Endodermal cell (in vitro differentiated cells): ENCODE measurements around the gene RREB1. TPM values are rescaled to one million over a fixed set of nuclear protein-coding genes. Genes with fewer than 3 reads are reported as not detected.
A peak's percentile ranks its signal among the peaks of the same experiment; 100 is the strongest.

Experiments
- DNase-seq: peaks from one replicate; pipeline ENCODE4 v3.0.0-alpha.2; 2017
- H3K27ac ChIP-seq: 2 replicates; pipeline ENCODE4 v1.5.1; 2013; ENCODE audit warnings: mild to moderate bottlenecking, low read depth, low read length, moderate library complexity
- H3K27me3 ChIP-seq: 2 replicates; pipeline ENCODE4 v1.6.1; 2013; ENCODE audit warnings: mild to moderate bottlenecking, low read length, moderate library complexity; ENCODE audit not compliant: insufficient read depth, control insufficient read depth, poor library complexity, severe bottlenecking
- H3K36me3 ChIP-seq: 2 replicates; pipeline ENCODE4 v1.7.0; 2013; ENCODE audit warnings: mild to moderate bottlenecking, low read length, moderate library complexity; ENCODE audit not compliant: control insufficient read depth, insufficient read depth
- H3K4me1 ChIP-seq: one replicate; pipeline ENCODE4 v1.7.0; 2013; ENCODE audit warnings: low read length; ENCODE audit not compliant: control insufficient read depth, insufficient read depth
- H3K4me3 ChIP-seq: 2 replicates; pipeline ENCODE4 v1.5.1; 2013; ENCODE audit warnings: mild to moderate bottlenecking, low read length, moderate library complexity
- H3K9ac ChIP-seq: 2 replicates; pipeline ENCODE4 v1.6.1; 2013; ENCODE audit warnings: mild to moderate bottlenecking, low read length, moderate library complexity; ENCODE audit not compliant: poor library complexity, severe bottlenecking; ENCODE audit errors: extremely low read depth
- H3K9me3 ChIP-seq: 2 replicates; pipeline ENCODE4 v1.6.1; 2013; ENCODE audit warnings: mild to moderate bottlenecking, low read length, moderate library complexity; ENCODE audit not compliant: control insufficient read depth
- H3K27ac Mint-ChIP-seq: 2 replicates; pipeline ENCODE4 v1.8.0; 2020; ENCODE audit warnings: mixed read lengths
- H3K27me3 Mint-ChIP-seq: 2 replicates; pipeline ENCODE4 v1.8.0; 2021; ENCODE audit warnings: mild to moderate bottlenecking, mixed read lengths; ENCODE audit not compliant: insufficient read depth
- H3K36me3 Mint-ChIP-seq: 2 replicates; pipeline ENCODE4 v1.8.0; 2020; ENCODE audit warnings: low read depth, mixed read lengths
- H3K4me1 Mint-ChIP-seq: 2 replicates; pipeline ENCODE4 v1.8.0; 2020; ENCODE audit warnings: mixed read lengths
- H3K4me3 Mint-ChIP-seq: 2 replicates; pipeline ENCODE4 v1.8.0; 2020; ENCODE audit warnings: mild to moderate bottlenecking, moderate library complexity, mixed read lengths
- H3K9me3 Mint-ChIP-seq: 2 replicates; pipeline ENCODE4 v1.8.0; 2020; ENCODE audit warnings: mild to moderate bottlenecking, mixed read lengths
- CTCF ChIP-seq: fragments of 200-600 bp; sonication (generic); conservative IDR thresholded peaks from 2 replicates; pipeline ENCODE4 v1.5.0; 2021; ENCODE audit warnings: antibody characterized with exemption, mild to moderate bottlenecking
- WGBS, 2 experiments: methylation state at CpG; one replicate each; pipeline versions ENCODE4 v1.1.5 to v1.1.7; 2013; ENCODE audit warnings: missing lambda C conversion rate in 2 of 2, mixed read lengths in 1 of 2; ENCODE audit not compliant: insufficient coverage in 1 of 2, insufficient read length in 1 of 2; 5-methylcytosine and 5-hydroxymethylcytosine counted together
- total RNA-seq, 2 donors: library from RNA; stranded (reverse); fragmentation: NEBNext Ultra II Directional in 1 of 2; extraction: Animal tissue kit (Norgen Biotek cat#: 25700) in 1 of 2; gene quantifications; 2 replicates in 1 of 2; 3 replicates in 1 of 2; pipeline ENCODE4 v1.2.1, GENCODE V29; 2021

Gene RREB1
- total RNA-seq, 2 donors from 2014 or later, result 51.2 to 64.3 TPM

DNA sequence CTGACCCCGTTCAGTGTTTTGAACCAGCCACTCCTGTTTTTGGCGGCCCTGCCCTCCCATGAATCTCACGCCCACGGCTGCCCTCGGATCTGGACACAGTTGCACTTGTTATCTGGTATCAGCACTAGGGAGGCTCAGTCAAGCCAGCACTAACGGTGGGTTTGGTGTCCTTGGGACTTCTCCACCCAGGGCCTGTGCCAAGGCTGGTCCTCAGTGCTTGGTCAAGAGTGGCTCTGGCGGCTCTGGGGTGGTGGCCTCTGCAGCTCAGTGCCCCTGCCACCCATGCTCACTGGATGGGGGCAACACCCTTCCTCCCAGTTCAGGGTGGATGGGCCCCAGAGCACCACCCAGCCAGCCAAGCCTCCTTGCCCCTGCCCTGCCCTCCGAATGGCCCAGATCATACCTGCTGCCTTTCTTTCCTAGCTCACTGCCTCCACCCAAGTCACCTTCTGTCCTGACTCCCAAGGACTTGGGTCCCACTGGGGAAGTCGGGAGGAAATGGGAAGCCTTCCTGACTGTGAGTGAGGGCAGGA, 150.5 kb downstream of the RREB1 start:
- Mint-ChIP-seq H3K36me3 (no peaks in the 10 kb centered on the region), H3K4me1 (peaks cover 6% of the 10 kb centered on the region), H3K9me3 (peaks cover 18% of the 10 kb centered on the region), H3K4me3 (no peak overlapping the region), H3K27ac (no peak overlapping the region), H3K27me3 (peaks cover 14% of the 10 kb centered on the region)
- Histone ChIP-seq H3K4me3 (no peak overlapping the region), H3K27ac (no peak overlapping the region), H3K4me1 (no peaks in the 10 kb centered on the region), H3K36me3 (no peaks in the 10 kb centered on the region), H3K9me3 (peaks cover 9% of the 10 kb centered on the region), H3K9ac (no peak overlapping the region), H3K27me3 (no peaks in the 10 kb centered on the region)
- DNase-seq, result no peak
- no peak for TF ChIP-seq CTCF
- 93 to 97% methylated on average over 4 to 9 of the region's 9 CpGs for WGBS, 2 experiments

GRCh38 chr6:7260291-7261031, 152.7 kb downstream of the RREB1 start:
- Histone ChIP-seq H3K27ac (peak overlapping the region; percentile 27), H3K36me3 (no peaks in the 10 kb centered on the region), H3K9ac (peak overlapping the region; percentile 19), H3K4me1 (no peaks in the 10 kb centered on the region), H3K9me3 (peaks cover 8% of the 10 kb centered on the region), H3K4me3 (peak overlapping the region; percentile 77), H3K27me3 (no peaks in the 10 kb centered on the region)
- H3K36me3 Mint-ChIP-seq, result no peaks in the 10 kb centered on the region
- WGBS, 2 experiments, result 68 to 72% methylated on average over 11 to 12 of the region's 13 CpGs
- H3K27ac Mint-ChIP-seq, result peak overlapping the region; percentile 69
- H3K27me3 Mint-ChIP-seq, result peaks cover 14% of the 10 kb centered on the region
- H3K4me1 Mint-ChIP-seq, result peaks cover 8% of the 10 kb centered on the region
- DNase-seq, result peak; percentile 62
- peaks cover 17% of the 10 kb centered on the region for H3K9me3 Mint-ChIP-seq
- no peak for TF ChIP-seq CTCF
- H3K4me3 Mint-ChIP-seq, result peak overlapping the region; percentile 79

- Histone ChIP-seq H3K4me3 (peak overlapping the region; percentile 77), H3K36me3 (no peaks in the 10 kb centered on the region), H3K27ac (peak overlapping the region; percentile 27), H3K27me3 (no peaks in the 10 kb centered on the region), H3K4me1 (no peaks in the 10 kb centered on the region), H3K9ac (peak overlapping the region; percentile 68), H3K9me3 (peaks cover 8% of the 10 kb centered on the region)
- DNase-seq, result peak; percentile 98
- H3K36me3 Mint-ChIP-seq, result no peaks in the 10 kb centered on the region
- peak overlapping the region; percentile 69 for H3K27ac Mint-ChIP-seq
- H3K9me3 Mint-ChIP-seq, result peaks cover 15% of the 10 kb centered on the region
- peaks cover 8% of the 10 kb centered on the region for H3K4me1 Mint-ChIP-seq
- H3K4me3 Mint-ChIP-seq, result peak overlapping the region; percentile 79
- H3K27me3 Mint-ChIP-seq, result peaks cover 14% of the 10 kb centered on the region
- peak; percentile 35 for TF ChIP-seq CTCF
- WGBS, 2 experiments, result 6 to 7% methylated on average over 24 to 43 of the region's 43 CpGs
Measured at GRCh38 chr6:7261032-7261841, 153.5 kb downstream of the RREB1 start.
